AG04449 (cell line): ENCODE data around the gene LRRFIP1.
A peak's percentile ranks its signal among the peaks of the same experiment; 100 is the strongest.
"Not testable (repeated sequence)": the region's sequence is repeated elsewhere in the genome, so short reads cannot be mapped to it uniquely, and the experiment has no call there.

Source experiments
- CTCF ChIA-PET: fragments of 350-600 bp; formaldehyde crosslinking; extraction: SDS; loops from one replicate; lab custom pipeline; 2021; ENCODE audit warnings: antibody characterized with exemption; lab: Yijun Ruan, JAX
- POLR2A ChIA-PET: fragments of 400-600, 350-600 bp; formaldehyde crosslinking; extraction: SDS; loops from one replicate; lab custom pipeline; 2020; ENCODE audit warnings: antibody characterized with exemption, inconsistent platforms; lab: Yijun Ruan, JAX
- DNase-seq: peaks from one replicate; pipeline ENCODE4 v3.0.0-alpha.2; 2010; ENCODE audit warnings: low read depth, low spot score
- H3K4me3 ChIP-seq: 2 replicates; pipeline ENCODE4 v1.5.1; 2011; ENCODE audit warnings: low read depth, mild to moderate bottlenecking, control low read depth, low read length
- CTCF ChIP-seq: IDR thresholded peaks from one replicate; pipeline ENCODE4 v1.5.1; 2011; ENCODE audit warnings: mild to moderate bottlenecking, moderate library complexity, low read length, control low read depth, inconsistent platforms; ENCODE audit not compliant: insufficient read depth; ENCODE audit errors: missing control alignments

Gene LRRFIP1

DNA sequence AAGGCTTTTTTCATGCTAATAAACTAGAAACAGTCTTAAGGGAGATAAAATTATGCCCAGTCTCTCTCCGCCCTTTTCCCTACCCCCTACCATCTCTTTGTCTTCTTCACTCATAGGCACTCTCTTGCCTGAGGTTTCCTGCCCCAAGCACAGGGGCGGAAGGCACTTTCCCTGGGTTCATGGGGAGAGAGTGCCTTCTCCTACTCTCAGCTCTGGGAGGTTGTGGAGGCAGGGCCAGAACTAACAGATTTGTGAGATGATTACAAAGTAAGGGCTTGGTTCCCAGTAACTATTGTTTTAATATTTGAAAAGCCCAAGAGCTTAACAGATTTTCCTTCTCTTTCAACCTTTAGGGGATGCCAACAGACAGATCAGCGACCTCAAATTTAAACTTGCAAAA lies 145.1 kb downstream of the LRRFIP1 start:
- POLR2A ChIA-PET, result no interaction called here
- no peak for TF ChIP-seq CTCF
- DNase-seq, result no peak
- CTCF ChIA-PET, result interaction anchor here (1.0 to 4.8 kb wide), 5 partner anchors 9 to 191 kb away, joined by 3 to 26 read pairs (median 5); no protein-coding TSS in a partner anchor
- H3K4me3 ChIP-seq, result no peak overlapping the region

DNA sequence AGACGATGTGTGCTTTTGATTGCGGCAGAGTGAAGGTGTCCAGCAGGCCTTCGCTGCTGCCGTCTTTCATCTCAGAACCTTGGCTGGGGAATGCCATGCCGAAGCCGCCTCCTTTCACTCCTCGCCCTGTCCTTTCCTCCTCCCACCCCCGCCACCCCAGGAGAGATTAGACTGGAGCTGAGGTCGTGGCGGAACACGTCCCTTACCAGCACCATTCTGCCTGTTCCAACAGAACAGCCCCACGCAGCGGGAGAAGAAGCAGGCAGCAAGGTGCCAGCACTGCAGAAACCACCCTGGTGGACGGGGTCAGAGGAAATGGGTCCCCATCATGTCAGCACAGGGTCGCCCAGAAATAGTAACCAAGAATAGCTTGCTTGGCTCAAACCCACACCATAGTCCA lies 146.4 kb downstream of the LRRFIP1 start:
- CTCF ChIA-PET, result interaction anchor here (1.4 to 4.8 kb wide), 11 partner anchors 8 to 261 kb away, joined by 3 to 26 read pairs (median 8); no protein-coding TSS in a partner anchor
- no peak overlapping the region for H3K4me3 ChIP-seq
- no peak for DNase-seq
- TF ChIP-seq CTCF, result no peak
- POLR2A ChIA-PET, result no interaction called here

GRCh38 chr2:237774811-237775553 lies 147.6 kb downstream of the LRRFIP1 start:
- no peak overlapping the region for H3K4me3 ChIP-seq
- ChIA-PET POLR2A (interaction anchor here (0.5 kb wide), 1 partner anchor 105 kb away, joined by 3 read pairs; no protein-coding TSS in a partner anchor), CTCF (interaction anchor here (0.6 to 4.8 kb wide), 34 partner anchors 8 to 263 kb away, joined by 3 to 26 read pairs (median 5); partner anchors contain the start of gene RAB17)
- TF ChIP-seq CTCF, result peak; percentile 58
- no peak for DNase-seq

DNA sequence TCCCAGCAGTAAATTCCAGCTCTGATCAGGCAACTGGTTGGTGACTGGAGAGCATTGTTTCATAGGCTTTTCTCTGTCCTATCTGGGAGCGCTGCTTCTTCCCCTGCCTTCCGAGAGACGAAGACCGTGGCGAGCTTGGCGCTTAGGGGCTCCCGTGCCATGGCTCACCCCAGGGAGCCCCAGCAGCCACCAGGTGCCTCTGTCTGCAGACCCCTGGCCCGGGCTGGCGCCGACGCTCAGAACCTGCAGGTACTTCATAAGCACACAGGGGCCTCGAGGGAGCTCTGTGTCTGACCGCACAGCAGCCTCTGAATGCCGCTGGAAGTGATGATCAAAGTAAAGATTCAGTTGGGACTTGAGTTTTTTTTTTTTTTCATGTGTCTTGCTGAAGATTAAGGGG lies 152.1 kb downstream of the LRRFIP1 start:
- TF ChIP-seq CTCF, result no peak
- ChIA-PET POLR2A (no interaction called here), CTCF (interaction anchor here (0.7 to 2.1 kb wide), 4 partner anchors 10 to 198 kb away, joined by 3 to 9 read pairs (median 5); no protein-coding TSS in a partner anchor)
- H3K4me3 ChIP-seq, result no peak overlapping the region
- DNase-seq, result no peak

DNA sequence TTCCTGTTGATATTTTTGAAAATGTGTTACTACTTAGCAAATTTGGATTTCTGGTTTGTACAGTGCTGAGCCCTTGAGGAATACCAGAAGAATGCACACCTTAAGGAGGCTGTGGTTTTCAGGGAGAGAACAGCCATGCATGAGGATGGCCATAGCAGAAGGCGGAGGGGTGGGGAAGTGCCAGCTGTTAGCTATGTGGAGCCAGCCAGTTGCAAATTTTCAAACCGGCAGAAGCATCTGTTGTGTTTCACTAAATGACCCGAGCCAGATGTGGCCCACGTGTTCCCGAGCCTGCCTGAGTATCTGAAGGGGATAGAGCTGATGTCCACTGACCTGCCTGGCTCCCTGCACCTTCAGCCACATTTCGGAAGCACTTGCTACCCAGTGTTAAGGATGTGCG lies 154.8 kb downstream of the LRRFIP1 start:
- no peak overlapping the region for H3K4me3 ChIP-seq
- ChIA-PET CTCF (interaction anchor here (0.9 to 1.7 kb wide), 4 partner anchors 8 to 481 kb away, joined by 3 to 7 read pairs (median 4); no protein-coding TSS in a partner anchor), POLR2A (no interaction called here)
- DNase-seq, result no peak
- TF ChIP-seq CTCF, result no peak

DNA sequence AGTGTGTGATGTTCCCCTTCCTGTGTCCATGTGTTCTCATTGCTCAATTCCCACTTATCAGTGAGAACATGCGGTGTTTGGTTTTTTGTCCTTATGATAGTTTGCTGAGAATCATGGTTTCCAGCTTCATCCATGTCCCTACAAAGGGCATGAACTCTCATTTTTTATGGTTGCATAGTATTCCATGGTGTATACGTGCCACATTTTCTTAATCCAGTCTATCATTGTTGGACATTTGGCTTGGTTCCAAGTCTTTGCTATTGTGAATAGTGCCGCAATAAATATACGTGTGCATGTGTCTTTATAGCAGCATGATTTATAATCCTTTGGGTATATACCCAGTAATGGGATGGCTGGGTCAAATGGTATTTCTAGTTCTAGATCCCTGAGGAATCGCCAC lies 156.3 kb downstream of the LRRFIP1 start:
- CTCF ChIA-PET, result interaction anchor here (1.7 kb wide), 1 partner anchor 9 kb away, joined by 7 read pairs; no protein-coding TSS in a partner anchor
- DNase-seq, H3K4me3 ChIP-seq, POLR2A ChIA-PET: not testable (repeated sequence)
